Caco-2 (cell line): Measurements from ENCODE around the gene SOX3. TPM values are rescaled to one million over a fixed set of nuclear protein-coding genes. Genes with fewer than 3 reads are reported as not detected.

Experiments
- BruUV-seq: library from RNA; stranded (reverse); fragments of 400-500 nt; replicated peaks from 2 replicates; lab custom pipeline; 2021; lab: Mats Ljungman, UMichigan
- CTCF ChIA-PET: fragments of 300-600 bp; sonication (Branson Sonifier 250); formaldehyde crosslinking; loops from one replicate; lab custom pipeline; 2022; ENCODE audit warnings: antibody characterized with exemption; lab: Charles Lee
- POLR2A ChIA-PET: fragments of 300-600 bp; sonication (Branson Sonifier 250); formaldehyde crosslinking; loops from one replicate; lab custom pipeline; 2022; ENCODE audit warnings: antibody characterized with exemption; lab: Charles Lee
- DNase-seq, 2 experiments: peaks; one replicate each; pipeline versions ENCODE4 v3.0.0 to v3.0.0-alpha.2; 2020 to 2022
- H3K27me3 ChIP-seq: replicated peaks from 2 replicates; pipeline ENCODE4 v1.6.0; 2011; ENCODE audit warnings: low read length; ENCODE audit not compliant: control insufficient read depth, insufficient read depth
- H3K36me3 ChIP-seq: 2 replicates; pipeline ENCODE4 v1.5.1; 2011; ENCODE audit warnings: low read length; ENCODE audit not compliant: control insufficient read depth, insufficient read depth
- H3K4me1 ChIP-seq: fragments of 250-450 bp; sonication (Bioruptor Pico); 2 replicates; pipeline ENCODE4 v1.5.1; 2020; ENCODE audit warnings: mild to moderate bottlenecking
- H3K4me3 ChIP-seq: 2 replicates; pipeline ENCODE4 v1.5.1; 2011; ENCODE audit warnings: low read depth, mild to moderate bottlenecking, control low read depth, low read length
- H3K9me3 ChIP-seq: fragments of 250-450 bp; sonication (Bioruptor Pico); 2 replicates; pipeline ENCODE4 v1.5.1; 2020; ENCODE audit warnings: mild to moderate bottlenecking, moderate library complexity
- H3K27ac Mint-ChIP-seq: one replicate; pipeline ENCODE4 v1.8.0; 2022; ENCODE audit warnings: mixed read lengths; ENCODE audit not compliant: unreplicated experiment
- H3K27me3 Mint-ChIP-seq: one replicate; pipeline ENCODE4 v1.8.0; 2022; ENCODE audit warnings: mixed read lengths; ENCODE audit not compliant: insufficient read depth, unreplicated experiment
- H3K36me3 Mint-ChIP-seq: one replicate; pipeline ENCODE4 v1.8.0; 2022; ENCODE audit warnings: mild to moderate bottlenecking, mixed read lengths; ENCODE audit not compliant: insufficient read depth, unreplicated experiment
- H3K4me1 Mint-ChIP-seq: one replicate; pipeline ENCODE4 v1.8.0; 2022; ENCODE audit warnings: low read depth, mixed read lengths; ENCODE audit not compliant: unreplicated experiment
- H3K4me3 Mint-ChIP-seq: one replicate; pipeline ENCODE4 v1.8.0; 2022; ENCODE audit warnings: mild to moderate bottlenecking, moderate library complexity, mixed read lengths; ENCODE audit not compliant: unreplicated experiment
- H3K9me3 Mint-ChIP-seq: one replicate; pipeline ENCODE4 v1.8.0; 2022; ENCODE audit warnings: mixed read lengths; ENCODE audit not compliant: unreplicated experiment
- intact Hi-C: fragments of 100-400 bp; cut with micrococcal nuclease; formaldehyde crosslinking; loops from one replicate; pipeline ENCODE4 v1.10.0; 2022; ENCODE audit not compliant: unreplicated experiment
- total RNA-seq: library from RNA; stranded (reverse); gene quantifications from 2 replicates; pipeline ENCODE4 v1.2.3, GENCODE V29; 2022
- TF ChIP-seq, protein P1 (sequence below), 2 experiments: fragments of 200-600 bp in 1 of 2; IDR thresholded peaks; 1 replicate in 1 of 2; 2 replicates in 1 of 2; pipeline versions ENCODE4 v1.5.1 to v1.8.0; 2011 to 2022; ENCODE audit warnings: antibody characterized with exemption in 1 of 2, control low read depth in 1 of 2, inconsistent platforms in 1 of 2, low read depth in 1 of 2, low read length in 1 of 2, mild to moderate bottlenecking in 1 of 2, moderate library complexity in 1 of 2; ENCODE audit not compliant: insufficient read depth in 1 of 2, severe bottlenecking in 1 of 2, unreplicated experiment in 1 of 2

SOX3 gene
- total RNA-seq, 1 experiment from 2014 or later, result not detected

DNA sequence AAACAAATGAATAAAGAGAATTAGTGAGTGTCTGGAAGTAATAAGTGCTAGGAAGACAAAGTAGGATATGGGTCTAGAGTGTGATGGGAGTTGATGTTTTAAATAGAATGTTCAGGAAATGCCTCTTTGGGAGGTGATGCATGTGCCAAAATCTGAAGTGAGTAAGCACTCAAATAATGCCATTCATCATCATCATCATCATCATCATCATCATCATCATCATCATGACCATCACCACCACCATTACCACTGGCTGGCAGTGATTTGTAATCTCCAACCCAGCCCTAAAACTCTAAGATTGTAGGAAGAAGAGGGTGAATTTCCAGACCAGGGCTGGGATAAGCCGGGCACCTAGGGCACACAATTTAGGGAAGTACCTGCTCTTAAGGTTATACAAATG lies 9.7 kb upstream of the SOX3 start:
- Mint-ChIP-seq H3K9me3 (no peaks in the 10 kb centered on the region), H3K36me3 (no peaks in the 10 kb centered on the region), H3K4me3 (no peak overlapping the region), H3K4me1 (no peaks in the 10 kb centered on the region), H3K27ac (no peak overlapping the region), H3K27me3 (no peaks in the 10 kb centered on the region)
- Histone ChIP-seq H3K27me3 (no peaks in the 10 kb centered on the region), H3K9me3 (no peaks in the 10 kb centered on the region), H3K36me3 (no peaks in the 10 kb centered on the region), H3K4me1 (no peaks in the 10 kb centered on the region), H3K4me3 (no peak overlapping the region)
- POLR2A ChIA-PET, result no interaction called here
- CTCF ChIA-PET, result no interaction called here
- no TSS peak for BruUV-seq
- TF ChIP-seq, protein P1, sequence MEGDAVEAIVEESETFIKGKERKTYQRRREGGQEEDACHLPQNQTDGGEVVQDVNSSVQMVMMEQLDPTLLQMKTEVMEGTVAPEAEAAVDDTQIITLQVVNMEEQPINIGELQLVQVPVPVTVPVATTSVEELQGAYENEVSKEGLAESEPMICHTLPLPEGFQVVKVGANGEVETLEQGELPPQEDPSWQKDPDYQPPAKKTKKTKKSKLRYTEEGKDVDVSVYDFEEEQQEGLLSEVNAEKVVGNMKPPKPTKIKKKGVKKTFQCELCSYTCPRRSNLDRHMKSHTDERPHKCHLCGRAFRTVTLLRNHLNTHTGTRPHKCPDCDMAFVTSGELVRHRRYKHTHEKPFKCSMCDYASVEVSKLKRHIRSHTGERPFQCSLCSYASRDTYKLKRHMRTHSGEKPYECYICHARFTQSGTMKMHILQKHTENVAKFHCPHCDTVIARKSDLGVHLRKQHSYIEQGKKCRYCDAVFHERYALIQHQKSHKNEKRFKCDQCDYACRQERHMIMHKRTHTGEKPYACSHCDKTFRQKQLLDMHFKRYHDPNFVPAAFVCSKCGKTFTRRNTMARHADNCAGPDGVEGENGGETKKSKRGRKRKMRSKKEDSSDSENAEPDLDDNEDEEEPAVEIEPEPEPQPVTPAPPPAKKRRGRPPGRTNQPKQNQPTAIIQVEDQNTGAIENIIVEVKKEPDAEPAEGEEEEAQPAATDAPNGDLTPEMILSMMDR (IDR thresholded peaks at IDR 0.05; ENCODE audit: insufficient read depth in 1 of 2, low read depth in 1 of 2, low read length in 1 of 2, severe bottlenecking in 1 of 2, unreplicated experiment in 1 of 2), result no peak
- DNase-seq, result no peak
- intact Hi-C loops, result no loop called here

DNA sequence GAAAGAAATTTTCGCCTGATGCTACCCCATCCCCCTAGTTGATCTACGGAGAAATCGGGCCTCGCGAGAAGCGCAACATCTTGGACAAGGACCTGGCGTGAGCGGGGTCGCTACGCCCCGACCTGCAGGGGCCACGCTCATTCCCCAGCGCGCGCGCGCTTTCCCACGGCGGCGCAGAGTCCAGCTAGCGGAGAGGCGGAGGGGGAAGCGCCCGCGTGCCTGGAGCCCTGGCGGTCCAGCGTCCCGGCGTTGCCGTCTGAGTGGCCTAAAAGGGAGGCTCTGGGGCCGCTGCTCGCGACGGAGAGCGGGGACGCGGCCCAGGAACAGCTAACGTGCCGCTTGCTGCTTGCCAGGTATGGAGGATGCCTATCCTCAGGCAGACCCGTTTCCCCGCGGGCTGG lies 6.0 kb upstream of the SOX3 start:
- Mint-ChIP-seq H3K4me1 (no peaks in the 10 kb centered on the region), H3K4me3 (no peak overlapping the region), H3K27me3 (no peaks in the 10 kb centered on the region), H3K9me3 (no peaks in the 10 kb centered on the region), H3K36me3 (no peaks in the 10 kb centered on the region), H3K27ac (no peak overlapping the region)
- intact Hi-C loops, result no loop called here
- ChIA-PET POLR2A (no interaction called here), CTCF (no interaction called here)
- H3K4me1 ChIP-seq, result no peaks in the 10 kb centered on the region
- DNase-seq, result no peak
- TF ChIP-seq, protein P1 (IDR thresholded peaks at IDR 0.05; ENCODE audit: insufficient read depth in 1 of 2, low read depth in 1 of 2, low read length in 1 of 2, severe bottlenecking in 1 of 2, unreplicated experiment in 1 of 2), result no peak
- H3K4me3 ChIP-seq, result no peak overlapping the region
- H3K36me3 ChIP-seq, result no peaks in the 10 kb centered on the region
- H3K27me3 ChIP-seq, result no peaks in the 10 kb centered on the region
- no peaks in the 10 kb centered on the region for H3K9me3 ChIP-seq
- no TSS peak for BruUV-seq

DNA sequence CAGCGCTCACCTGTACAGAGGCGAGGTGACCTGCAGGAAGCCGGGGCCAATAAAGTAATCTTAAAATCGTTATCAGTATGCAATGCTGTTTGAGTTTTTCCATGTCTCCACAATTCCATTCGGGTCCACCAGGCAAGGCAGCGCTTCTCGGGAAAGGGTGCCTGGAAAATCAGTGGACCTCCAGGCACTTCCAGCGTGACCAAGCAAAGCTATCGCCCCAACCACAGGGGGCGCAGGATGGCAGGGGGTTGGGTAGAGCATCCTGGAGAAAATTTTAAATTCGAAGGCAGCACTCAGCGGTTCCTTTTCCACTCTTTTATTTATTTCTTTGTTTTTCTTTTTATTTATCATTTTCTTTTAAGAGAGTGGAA lies 5.4 kb upstream of the SOX3 start:
- Mint-ChIP-seq H3K4me1 (no peaks in the 10 kb centered on the region), H3K4me3 (no peak overlapping the region), H3K9me3 (no peaks in the 10 kb centered on the region), H3K27me3 (no peaks in the 10 kb centered on the region), H3K27ac (no peak overlapping the region), H3K36me3 (no peaks in the 10 kb centered on the region)
- CTCF ChIA-PET, result no interaction called here
- DNase-seq, result no peak
- no peaks in the 10 kb centered on the region for H3K36me3 ChIP-seq
- TF ChIP-seq, protein P1 (IDR thresholded peaks at IDR 0.05; ENCODE audit: insufficient read depth in 1 of 2, low read depth in 1 of 2, low read length in 1 of 2, severe bottlenecking in 1 of 2, unreplicated experiment in 1 of 2), result no peak
- BruUV-seq, result no TSS peak
- no peaks in the 10 kb centered on the region for H3K27me3 ChIP-seq
- no peak overlapping the region for H3K4me3 ChIP-seq
- POLR2A ChIA-PET, result no interaction called here
- intact Hi-C loops, result no loop called here
- H3K9me3 ChIP-seq, result no peaks in the 10 kb centered on the region
- no peaks in the 10 kb centered on the region for H3K4me1 ChIP-seq
